GM18520 (cell line): ENCODE data around the gene CSPG4.
"Not testable (repeated sequence)": the region's sequence is repeated elsewhere in the genome, so short reads cannot be mapped to it uniquely, and the experiment has no call there.

Source experiments
- ATAC-seq: cut with Tn5 transposase; IDR thresholded peaks from one replicate; pipeline ENCODE4 v1.9.1; 2021; ENCODE audit not compliant: unreplicated experiment

Gene CSPG4, protein sequence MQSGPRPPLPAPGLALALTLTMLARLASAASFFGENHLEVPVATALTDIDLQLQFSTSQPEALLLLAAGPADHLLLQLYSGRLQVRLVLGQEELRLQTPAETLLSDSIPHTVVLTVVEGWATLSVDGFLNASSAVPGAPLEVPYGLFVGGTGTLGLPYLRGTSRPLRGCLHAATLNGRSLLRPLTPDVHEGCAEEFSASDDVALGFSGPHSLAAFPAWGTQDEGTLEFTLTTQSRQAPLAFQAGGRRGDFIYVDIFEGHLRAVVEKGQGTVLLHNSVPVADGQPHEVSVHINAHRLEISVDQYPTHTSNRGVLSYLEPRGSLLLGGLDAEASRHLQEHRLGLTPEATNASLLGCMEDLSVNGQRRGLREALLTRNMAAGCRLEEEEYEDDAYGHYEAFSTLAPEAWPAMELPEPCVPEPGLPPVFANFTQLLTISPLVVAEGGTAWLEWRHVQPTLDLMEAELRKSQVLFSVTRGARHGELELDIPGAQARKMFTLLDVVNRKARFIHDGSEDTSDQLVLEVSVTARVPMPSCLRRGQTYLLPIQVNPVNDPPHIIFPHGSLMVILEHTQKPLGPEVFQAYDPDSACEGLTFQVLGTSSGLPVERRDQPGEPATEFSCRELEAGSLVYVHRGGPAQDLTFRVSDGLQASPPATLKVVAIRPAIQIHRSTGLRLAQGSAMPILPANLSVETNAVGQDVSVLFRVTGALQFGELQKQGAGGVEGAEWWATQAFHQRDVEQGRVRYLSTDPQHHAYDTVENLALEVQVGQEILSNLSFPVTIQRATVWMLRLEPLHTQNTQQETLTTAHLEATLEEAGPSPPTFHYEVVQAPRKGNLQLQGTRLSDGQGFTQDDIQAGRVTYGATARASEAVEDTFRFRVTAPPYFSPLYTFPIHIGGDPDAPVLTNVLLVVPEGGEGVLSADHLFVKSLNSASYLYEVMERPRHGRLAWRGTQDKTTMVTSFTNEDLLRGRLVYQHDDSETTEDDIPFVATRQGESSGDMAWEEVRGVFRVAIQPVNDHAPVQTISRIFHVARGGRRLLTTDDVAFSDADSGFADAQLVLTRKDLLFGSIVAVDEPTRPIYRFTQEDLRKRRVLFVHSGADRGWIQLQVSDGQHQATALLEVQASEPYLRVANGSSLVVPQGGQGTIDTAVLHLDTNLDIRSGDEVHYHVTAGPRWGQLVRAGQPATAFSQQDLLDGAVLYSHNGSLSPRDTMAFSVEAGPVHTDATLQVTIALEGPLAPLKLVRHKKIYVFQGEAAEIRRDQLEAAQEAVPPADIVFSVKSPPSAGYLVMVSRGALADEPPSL (N-terminal part only)

DNA sequence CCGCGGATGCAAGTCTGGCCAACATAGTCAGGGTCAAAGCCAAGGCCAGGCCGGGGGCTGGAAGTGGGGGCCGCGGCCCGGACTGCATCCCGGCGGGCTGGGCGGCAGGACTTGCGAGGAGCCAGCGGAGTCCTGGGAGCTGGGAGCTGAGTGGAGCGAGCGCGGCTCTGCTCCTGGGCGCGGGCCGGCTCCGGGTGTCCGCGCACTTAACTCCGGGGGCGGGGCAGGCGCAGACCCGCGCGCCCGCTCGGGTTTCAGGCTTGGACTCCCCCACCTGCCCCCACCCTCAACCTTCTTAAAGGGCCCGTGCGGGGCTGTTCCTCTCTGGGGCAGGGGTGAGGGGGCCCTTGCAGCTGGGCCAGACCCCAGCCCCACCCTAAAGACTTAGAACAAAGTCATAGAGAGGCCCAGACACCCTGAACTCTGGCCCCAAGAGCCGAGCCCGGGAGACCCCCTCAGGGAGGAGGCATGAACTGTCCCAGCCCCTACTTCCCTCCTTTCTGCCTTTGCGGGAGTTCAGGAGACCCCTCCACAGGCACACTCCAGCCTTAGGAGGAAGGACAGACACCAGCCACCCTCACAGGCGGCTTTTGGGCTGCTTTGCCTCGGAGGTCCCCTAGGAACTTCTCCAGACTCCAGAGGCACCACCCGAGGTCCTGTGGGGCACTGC lies at the start of gene CSPG4:
TSS of gene CSPG4 (minus strand) at position 181 of the 670 bp plus-strand sequence. CDS start at position 88, 93 bp downstream.
- no peak for ATAC-seq

DNA sequence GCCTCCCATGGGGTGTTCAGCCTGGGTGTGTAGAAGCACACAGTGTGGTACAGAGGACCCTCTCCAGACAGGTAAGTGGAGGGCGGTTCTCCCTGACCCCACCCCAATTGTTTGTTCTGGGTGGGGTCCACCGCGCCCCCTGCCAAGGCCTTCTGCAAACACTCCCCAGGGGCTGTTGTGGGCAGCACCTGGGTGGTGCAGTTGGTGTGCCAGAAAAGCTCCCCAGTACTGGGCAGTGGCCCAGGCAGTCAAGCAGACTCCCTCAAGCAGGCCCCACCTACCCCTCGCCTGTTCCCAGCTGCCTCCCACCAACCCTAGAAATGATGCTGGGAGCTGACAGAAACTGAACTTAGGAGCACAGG lies 49.7 kb upstream of the CSPG4 start:
- ATAC-seq, result not testable (repeated sequence)

DNA sequence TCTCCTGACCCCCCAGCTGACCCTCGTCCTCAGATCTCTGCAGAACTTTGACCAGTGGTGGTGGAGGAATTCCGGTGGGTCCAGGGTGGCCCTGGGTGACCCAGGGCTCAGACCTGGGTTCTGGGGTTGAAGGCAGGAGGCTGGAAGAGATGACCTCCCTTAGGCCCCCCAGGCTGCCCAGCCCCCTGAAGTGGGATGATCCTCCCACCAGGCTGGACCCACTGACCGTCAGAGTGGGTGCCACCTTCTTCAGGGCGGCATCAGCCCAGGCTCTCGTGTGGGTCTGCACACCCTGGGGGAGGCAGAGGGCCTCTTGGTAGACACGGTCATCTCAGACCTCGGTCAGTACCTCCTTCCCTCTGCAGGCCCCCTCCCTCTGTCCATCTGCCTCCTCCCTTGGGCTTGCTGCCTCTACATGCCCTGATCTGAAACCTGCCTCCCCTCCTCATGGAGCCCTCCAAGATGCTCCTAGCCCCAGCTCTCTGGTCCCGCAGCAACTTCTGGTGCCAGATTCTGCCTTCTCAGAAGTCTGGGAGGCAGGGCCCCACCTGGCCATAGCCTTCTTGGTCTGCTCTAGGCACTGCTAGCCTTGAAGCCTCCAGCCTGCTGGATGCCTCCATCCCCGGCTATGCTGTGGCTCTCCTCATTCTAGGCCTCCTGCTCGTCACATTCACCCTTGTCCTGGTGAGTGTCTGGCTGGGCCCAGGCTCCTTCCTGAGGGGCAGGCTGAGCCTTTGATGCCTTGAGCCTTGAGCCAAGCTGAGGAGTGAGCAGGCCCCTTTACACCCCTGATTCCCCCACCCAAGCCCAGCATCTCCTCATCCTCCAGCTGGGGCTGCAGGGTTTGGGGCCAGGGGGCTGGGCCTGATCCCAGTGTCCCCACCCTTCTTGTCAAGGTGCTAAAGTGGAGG lies 49.1 kb upstream of the CSPG4 start:
- ATAC-seq, result no peak

DNA sequence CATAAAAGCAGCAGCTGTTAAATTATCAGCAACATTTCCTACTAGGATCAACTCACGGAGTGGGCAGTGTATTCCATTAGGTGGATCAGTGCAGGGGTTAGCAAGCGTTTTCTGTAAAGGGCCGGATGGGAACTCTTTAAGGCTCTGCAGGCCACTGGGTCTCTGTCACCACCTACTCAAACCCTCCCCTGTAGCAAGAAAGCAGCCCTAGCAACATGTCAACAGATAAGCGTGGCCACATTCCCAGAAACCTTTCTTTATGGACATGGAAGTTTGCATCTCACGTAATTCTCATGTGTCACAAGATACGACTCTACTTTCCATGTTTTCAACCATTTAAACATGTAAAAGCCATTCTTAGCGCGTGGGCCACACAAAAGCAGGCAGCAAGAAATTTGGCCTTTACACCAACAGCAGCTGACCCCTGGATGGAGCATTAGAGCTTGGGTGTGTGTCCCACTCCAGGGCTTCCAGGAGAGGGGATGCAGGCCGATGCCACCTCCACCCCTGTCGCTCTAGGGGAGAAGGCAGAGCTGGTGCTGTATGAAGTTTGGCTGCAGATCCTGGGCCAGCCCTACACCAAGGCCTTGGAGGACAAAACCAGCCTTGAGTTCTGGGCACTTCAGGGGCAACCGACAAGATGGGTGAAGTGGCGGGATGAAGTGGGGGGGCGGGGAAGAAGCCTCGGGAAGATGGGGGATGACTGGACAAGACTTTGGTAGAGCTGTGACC lies 48.2 kb upstream of the CSPG4 start:
- ATAC-seq, result no peak

DNA sequence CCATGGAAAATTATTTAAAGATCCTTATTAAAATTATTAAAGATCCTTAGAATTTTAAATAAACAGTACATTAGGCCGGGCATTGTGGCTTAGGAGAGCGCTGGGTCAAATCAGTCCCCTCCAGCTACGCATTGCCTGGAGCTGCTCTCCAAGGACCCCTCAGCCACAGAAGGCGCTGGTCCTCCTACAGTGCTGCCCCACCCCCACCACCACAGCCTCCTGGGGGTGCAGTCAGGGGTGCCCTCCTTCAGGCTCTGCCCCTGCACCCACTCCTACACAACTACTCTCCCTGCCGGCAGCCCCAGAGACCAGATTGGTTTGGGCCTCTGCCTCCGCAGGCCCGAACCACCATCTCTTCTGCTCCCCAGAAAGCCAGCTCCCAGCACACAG lies 47.5 kb upstream of the CSPG4 start:
- not testable (repeated sequence) for ATAC-seq

DNA sequence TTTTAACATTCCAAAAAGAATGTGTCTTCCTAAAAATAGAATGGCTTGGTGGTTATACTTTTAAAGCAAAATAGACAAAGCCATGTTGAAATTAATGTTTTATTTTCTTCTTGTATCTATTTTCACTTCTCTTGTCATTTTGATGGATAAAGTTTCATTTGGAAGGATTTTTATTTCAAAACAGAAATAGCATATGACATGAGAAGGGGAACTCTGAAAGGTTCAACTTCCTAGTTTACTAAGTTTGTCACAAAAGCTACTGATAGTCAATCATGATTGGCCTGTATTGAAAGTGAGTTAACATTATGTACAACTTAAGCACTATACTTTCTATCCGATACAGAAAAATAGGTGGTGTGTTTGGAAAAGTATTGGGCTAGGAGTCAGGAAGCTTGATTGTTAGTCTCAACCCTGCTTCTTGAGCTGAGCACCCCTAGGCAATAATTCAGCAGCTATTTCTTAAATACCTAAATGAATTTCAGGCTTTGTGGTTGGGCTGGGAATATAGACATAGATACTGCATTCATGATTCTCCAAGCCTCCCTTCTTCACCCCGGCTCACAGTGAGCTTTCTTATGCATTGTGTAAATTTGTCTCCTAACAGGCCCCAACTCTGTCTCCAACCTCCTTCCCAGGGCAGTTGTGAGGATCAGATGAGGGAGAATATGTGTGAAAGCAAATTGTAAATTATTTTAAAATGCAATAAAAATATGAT lies 46.9 kb upstream of the CSPG4 start:
- no peak for ATAC-seq

DNA sequence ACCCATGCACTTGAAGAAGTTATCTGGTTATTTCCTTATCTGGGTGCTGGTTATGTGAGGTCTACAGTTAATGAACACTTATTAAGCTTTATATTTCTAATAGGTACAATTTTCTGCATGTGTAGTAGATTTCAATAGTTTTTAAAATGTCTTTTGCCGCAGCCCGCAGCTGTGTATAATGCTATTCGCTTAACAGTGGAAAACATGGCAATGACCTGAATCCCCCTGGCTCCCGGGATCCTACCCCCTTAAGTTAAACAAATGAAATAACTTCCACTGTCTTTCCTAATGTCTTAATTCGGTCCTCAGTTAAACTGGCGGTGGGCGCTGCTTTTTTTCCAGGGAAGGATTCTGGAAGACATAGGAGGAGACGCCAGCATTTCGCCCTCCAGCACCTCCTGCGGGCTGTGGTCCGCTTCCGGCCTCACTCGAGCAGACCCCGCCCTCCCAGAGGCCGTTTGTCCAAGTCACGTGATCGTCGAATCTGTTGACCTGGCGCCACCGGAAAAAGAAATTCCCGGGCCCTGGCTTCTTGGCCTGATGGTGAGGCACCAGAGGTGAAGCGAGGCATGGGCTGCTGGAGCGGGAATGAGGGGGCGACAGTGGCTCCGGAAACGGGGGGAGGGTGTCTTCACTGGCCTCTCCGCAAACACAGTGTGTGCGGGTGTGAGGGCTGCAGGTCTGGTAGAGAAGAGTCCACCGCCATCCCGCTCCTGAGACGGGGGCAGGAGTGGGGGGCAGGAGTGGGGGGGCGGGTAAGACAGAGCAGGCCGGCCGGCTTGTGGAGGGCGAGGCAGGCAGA lies 45.6 kb upstream of the CSPG4 start:
- no peak for ATAC-seq

DNA sequence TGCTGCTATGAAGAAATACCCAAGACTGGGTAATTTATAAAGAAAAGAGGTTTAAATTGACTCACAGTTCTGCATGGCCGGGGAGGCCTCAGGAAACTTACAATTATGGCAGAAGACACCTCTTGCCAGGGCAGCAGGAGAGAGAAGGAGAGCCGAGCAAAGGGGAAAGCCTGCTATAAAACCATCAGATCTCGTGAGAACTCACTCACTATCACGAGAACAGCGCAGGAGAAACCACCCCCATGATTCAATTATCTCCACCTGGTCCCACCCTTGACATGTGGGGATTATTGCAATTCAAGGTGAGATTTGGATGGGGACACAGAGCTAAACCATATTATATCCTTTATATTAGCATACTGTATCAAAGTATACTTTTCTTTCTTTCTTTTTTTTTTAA lies 42.2 kb upstream of the CSPG4 start:
- ATAC-seq, result not testable (repeated sequence)

DNA sequence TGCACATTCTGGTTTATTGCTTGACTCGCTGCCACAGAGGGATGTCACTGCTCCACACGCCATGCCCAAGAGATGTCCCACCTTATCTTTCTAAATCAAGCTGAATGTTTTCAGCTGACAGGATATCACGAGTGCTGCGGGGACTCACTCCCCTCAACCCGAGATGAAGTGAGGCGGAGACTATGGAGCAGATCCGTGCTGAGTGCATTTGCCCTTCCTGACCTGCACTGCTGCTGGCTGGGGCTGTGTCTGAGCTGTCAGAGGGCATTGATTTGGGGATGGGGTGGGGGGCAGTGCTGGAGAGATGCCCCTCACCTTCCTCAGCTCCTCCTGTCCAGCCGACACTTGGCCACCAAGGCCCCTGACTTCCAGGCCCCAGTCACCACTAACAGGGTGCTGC lies 40.5 kb upstream of the CSPG4 start:
- ATAC-seq, result no peak

DNA sequence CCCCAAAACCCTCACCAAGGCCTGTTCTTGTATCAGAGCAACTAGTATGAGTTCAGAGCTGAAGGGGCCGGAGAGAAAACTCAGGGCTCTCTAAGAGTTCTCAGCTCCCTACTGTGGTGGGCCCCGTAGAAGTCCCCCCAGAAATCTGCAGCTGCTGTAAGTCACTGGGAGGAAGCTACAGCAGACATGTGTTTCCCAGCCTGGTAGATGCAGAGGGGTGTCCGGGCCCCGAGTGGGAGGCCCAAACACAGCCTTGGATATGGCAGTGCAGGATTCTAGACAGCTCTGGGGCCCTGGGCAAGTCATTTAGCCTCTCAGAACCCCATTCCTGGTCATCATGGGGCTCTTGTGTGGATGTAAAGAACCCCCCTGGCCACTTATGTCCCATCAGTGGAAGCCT lies 39.2 kb upstream of the CSPG4 start:
- no peak for ATAC-seq

DNA sequence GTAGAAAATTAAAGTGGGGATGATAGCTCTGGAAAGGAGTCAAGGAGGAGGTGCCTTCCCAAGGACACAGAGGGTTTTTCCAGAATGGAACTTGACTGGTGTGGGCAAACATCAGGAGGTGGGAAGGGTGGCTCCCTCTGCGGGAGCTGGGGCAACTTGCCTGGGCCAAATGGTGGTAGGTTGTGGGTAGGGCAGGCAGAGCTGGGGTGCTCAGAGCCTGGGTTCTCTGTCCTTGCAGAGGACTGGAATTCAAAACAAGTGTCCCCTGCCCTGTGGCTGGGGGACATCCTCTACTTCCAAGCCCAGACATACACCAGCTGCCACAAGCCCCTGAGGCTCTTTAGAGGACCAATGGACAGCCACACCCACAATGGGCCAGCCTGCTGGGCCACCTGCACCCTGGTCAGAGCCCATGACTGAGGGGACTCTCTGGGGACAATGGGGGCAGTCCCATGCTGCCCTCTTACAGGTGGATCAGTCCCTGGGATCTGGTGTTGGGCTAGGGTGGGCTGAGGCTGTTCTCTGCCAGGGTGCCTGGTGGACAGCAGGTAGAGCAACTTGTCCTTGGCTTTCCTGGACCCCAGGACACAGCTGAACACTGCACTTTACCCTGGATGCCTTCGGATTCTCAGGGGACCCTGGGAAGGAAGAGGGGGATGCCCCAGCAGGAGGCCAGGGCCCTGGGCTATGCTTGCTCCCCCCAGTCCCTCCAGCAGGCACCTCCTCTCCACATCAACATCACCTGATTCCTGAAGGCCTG lies 38.6 kb upstream of the CSPG4 start:
- no peak for ATAC-seq

DNA sequence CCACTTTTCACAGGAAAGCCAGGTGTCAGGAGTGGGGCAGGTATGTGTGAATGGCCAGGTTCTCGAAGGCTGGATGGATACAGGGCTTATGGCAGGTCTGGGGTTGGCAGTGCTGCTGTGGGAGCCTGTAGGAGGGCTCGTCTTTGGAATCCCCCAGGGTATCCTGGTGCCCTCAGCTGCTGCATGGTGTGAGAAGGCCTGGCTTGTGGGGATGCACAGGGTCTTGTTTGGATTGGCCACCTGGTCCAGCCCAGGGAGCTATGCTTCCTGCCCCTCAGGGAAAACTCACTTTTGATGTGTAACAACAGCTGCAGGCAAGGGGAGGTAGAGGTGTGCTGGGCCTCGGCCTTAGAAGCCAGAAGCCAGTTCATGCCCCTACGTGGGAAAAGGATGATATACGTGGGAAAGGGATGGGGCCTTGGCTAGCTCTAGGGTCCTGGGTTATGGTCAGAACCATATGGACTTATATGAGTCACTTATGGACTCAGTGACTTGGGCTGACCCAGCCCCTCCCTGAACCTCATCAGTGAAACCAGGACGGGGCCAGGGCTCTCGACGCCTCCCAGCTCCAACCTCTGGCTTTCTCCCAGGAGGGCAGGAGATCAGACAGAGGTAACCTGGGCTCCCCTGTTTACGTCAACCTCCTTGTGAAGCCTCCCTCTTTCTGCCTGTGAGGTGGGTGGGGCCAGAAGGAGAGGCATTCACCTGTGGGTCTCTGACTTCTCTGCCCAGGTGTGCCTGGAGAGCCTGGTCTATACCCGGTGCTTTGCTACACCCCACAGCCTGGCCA lies 37.8 kb upstream of the CSPG4 start:
- ATAC-seq, result no peak

DNA sequence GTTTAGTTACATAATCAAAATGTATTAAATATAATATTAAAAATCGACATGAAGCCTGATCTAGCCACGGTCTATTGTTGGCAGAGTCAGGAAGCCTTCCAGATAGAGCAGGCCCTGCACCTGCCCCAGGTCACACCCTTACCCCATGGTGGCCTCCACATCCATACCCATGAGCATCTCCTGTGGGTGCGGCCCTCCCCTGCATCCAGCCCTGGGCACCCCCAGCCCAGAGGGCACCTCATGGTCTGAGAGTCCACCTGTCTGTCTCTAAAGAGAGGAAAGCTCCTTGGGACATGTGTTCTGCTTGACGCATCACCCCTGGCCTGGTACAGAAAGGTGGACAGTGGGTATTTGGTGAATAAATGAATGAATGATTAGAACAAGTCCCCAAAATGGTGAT lies 37.2 kb upstream of the CSPG4 start:
- ATAC-seq, result no peak

DNA sequence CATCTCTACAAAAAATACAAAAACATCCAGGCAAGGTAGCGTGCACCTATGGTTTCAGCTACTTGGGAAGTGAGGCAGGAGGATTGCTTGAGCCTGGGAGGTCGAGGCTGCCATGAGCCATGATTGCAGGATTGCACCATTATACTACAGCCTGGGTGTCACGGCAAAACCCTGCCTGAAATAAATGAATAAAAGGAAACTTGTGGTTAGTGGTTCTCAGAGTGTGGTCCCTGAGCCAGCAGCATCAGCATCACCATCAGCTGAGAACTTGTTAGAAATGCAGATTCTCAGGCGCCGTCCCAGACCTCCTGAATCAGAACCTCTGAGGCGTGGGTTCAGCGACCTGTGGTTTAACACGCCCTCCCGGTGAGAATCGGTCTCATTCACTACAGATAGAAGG lies 36.2 kb upstream of the CSPG4 start:
- ATAC-seq, result not testable (repeated sequence)

DNA sequence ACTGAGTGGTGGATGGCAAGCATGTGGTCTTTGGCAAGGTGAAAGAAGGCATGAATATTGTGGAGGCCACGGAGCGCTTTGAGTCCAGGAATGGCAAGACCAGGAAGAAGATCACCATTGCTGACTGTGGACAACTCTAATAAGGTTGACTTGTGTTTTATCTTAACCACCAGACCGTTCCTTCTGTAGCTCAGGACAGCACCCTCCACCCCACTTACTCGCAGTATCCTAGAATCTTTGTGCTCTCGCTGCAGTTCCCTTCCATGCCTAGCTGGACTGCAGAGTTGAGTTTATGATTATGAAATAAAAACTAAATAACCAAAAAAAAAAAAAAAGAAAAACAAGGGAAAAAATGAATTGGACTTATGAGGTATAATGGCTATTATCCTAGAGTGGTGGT lies 34.5 kb upstream of the CSPG4 start:
- not testable (repeated sequence) for ATAC-seq

DNA sequence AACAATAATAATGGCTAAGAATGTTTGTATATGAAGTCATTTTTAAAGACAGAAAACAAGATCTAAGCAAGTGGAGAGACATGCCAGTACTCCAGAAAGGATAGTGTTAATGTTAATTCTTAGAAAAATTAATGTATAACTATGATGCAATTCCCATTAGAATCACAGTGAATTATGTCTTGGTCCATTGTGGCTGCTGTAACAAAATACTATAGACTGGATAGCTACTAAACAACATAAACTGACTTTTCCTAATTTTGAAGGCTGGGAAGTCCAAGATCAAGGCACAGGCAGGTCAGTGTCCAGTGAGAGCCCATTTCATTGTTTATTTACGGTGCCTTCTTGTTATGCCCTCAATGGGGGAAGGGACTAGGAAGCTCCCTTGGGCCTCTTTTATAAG lies 32.7 kb upstream of the CSPG4 start:
- ATAC-seq, result no peak
